H7 (cell line): ENCODE measurements around the gene TLCD4. TPM values are rescaled to one million over a fixed set of nuclear protein-coding genes. Genes with fewer than 3 reads are reported as not detected.

Experiments
- DNase-seq: peaks from one replicate; pipeline ENCODE4 v3.0.0; 2012
- H3K27me3 ChIP-seq: 2 replicates; pipeline ENCODE4 v1.6.0; 2011; ENCODE audit warnings: mild to moderate bottlenecking, low read length; ENCODE audit not compliant: control insufficient read depth, insufficient read depth
- H3K36me3 ChIP-seq: replicated peaks from 2 replicates; pipeline ENCODE4 v1.5.1; 2011; ENCODE audit warnings: low read length; ENCODE audit not compliant: control insufficient read depth, insufficient read depth
- H3K4me3 ChIP-seq: 2 replicates; pipeline ENCODE4 v1.5.1; 2011; ENCODE audit warnings: low read depth, mild to moderate bottlenecking, control low read depth, low read length, moderate library complexity; ENCODE audit not compliant: insufficient read depth
- total RNA-seq: library from RNA; depleted of rRNA; stranded (reverse); fragments of >200 nt; shearing (Covaris generic); gene quantifications from 2 replicates; pipeline ENCODE4 v1.2.3, GENCODE V29; 2014

Gene TLCD4
- total RNA-seq, 1 experiment from 2014 or later = 3.3 TPM

GRCh38 chr1:95116580-95117206, 462 bp upstream of the TLCD4 start:
- peak; percentile 80 for DNase-seq
- H3K36me3 ChIP-seq = no peaks in the 10 kb centered on the region
- peaks cover 19% of the 10 kb centered on the region for H3K27me3 ChIP-seq
- peak overlapping the region; percentile 78 for H3K4me3 ChIP-seq

GRCh38 chr1:95118067-95118499, 928 bp downstream of the TLCD4 start:
- Histone ChIP-seq H3K4me3 (peak overlapping the region; percentile 78), H3K27me3 (peaks cover 19% of the 10 kb centered on the region), H3K36me3 (no peaks in the 10 kb centered on the region)
- DNase-seq = no peak

GRCh38 chr1:95118710-95119109, 1.6 kb downstream of the TLCD4 start:
- H3K36me3 ChIP-seq = no peaks in the 10 kb centered on the region
- no peak overlapping the region; the same call in 1 of the 2 replicates for H3K4me3 ChIP-seq
- H3K27me3 ChIP-seq = peaks cover 19% of the 10 kb centered on the region
- no peak for DNase-seq

GRCh38 chr1:95119273-95119672, 2.1 kb downstream of the TLCD4 start:
- peaks cover 19% of the 10 kb centered on the region for H3K27me3 ChIP-seq
- no peaks in the 10 kb centered on the region for H3K36me3 ChIP-seq
- no peak overlapping the region for H3K4me3 ChIP-seq
- no peak for DNase-seq

- Histone ChIP-seq H3K27me3 (peaks cover 19% of the 10 kb centered on the region), H3K36me3 (no peaks in the 10 kb centered on the region), H3K4me3 (no peak overlapping the region)
- no peak for DNase-seq
These were observed 5.1 kb downstream of the TLCD4 start for GRCh38 chr1:95122151-95122697.

GRCh38 chr1:95124342-95124741, 7.2 kb downstream of the TLCD4 start:
- no peak for DNase-seq
- Histone ChIP-seq H3K36me3 (no peaks in the 10 kb centered on the region), H3K27me3 (peaks cover 4% of the 10 kb centered on the region; the same call in 1 of the 2 replicates), H3K4me3 (no peak overlapping the region)

- no peak for DNase-seq
These were observed 9.2 kb downstream of the TLCD4 start for GRCh38 chr1:95126366-95126765.

GRCh38 chr1:95126846-95127245, 9.7 kb downstream of the TLCD4 start:
- H3K27me3 ChIP-seq = no peaks in the 10 kb centered on the region
- H3K4me3 ChIP-seq = no peak overlapping the region
- no peak for DNase-seq
- H3K36me3 ChIP-seq = no peaks in the 10 kb centered on the region

More at GRCh38 chr1:95126366-95126765, 9.2 kb downstream of the TLCD4 start:
- Histone ChIP-seq H3K27me3 (no peaks in the 10 kb centered on the region), H3K4me3 (no peak overlapping the region), H3K36me3 (no peaks in the 10 kb centered on the region)

GRCh38 chr1:95127380-95127779, 10.2 kb downstream of the TLCD4 start:
- DNase-seq = no peak
- Histone ChIP-seq H3K27me3 (no peaks in the 10 kb centered on the region), H3K36me3 (no peaks in the 10 kb centered on the region), H3K4me3 (no peak overlapping the region)

- no peaks in the 10 kb centered on the region for H3K27me3 ChIP-seq
- DNase-seq = no peak
- no peak overlapping the region for H3K4me3 ChIP-seq
- no peaks in the 10 kb centered on the region for H3K36me3 ChIP-seq
These were observed 15.6 kb downstream of the TLCD4 start for GRCh38 chr1:95132762-95133161.

- Histone ChIP-seq H3K27me3 (no peaks in the 10 kb centered on the region), H3K4me3 (no peak overlapping the region), H3K36me3 (no peaks in the 10 kb centered on the region)
- DNase-seq = no peak
These were observed 16.5 kb downstream of the TLCD4 start for GRCh38 chr1:95133687-95134086.

GRCh38 chr1:95138223-95138622, 21.1 kb downstream of the TLCD4 start:
- Histone ChIP-seq H3K4me3 (no peak overlapping the region), H3K27me3 (no peaks in the 10 kb centered on the region), H3K36me3 (no peaks in the 10 kb centered on the region)
- DNase-seq = no peak

GRCh38 chr1:95139039-95139438, 21.9 kb downstream of the TLCD4 start:
- DNase-seq = no peak
- Histone ChIP-seq H3K36me3 (no peaks in the 10 kb centered on the region), H3K27me3 (no peaks in the 10 kb centered on the region), H3K4me3 (no peak overlapping the region)

- no peaks in the 10 kb centered on the region for H3K36me3 ChIP-seq
- H3K4me3 ChIP-seq = no peak overlapping the region
- no peaks in the 10 kb centered on the region for H3K27me3 ChIP-seq
- no peak for DNase-seq
These were observed 23.6 kb downstream of the TLCD4 start for GRCh38 chr1:95140791-95141190.

- no peak for DNase-seq
- H3K27me3 ChIP-seq = no peaks in the 10 kb centered on the region
- no peak overlapping the region for H3K4me3 ChIP-seq
- H3K36me3 ChIP-seq = no peaks in the 10 kb centered on the region
These were observed 28.3 kb downstream of the TLCD4 start for GRCh38 chr1:95145493-95145892.
